CD1c-positive myeloid dendritic cell (primary cell): ENCODE data around the gene LARP1.
"Not testable (repeated sequence)": the region's sequence is repeated elsewhere in the genome, so short reads cannot be mapped to it uniquely, and the experiment has no call there.

Source experiments
- DNase-seq: peaks from one replicate; pipeline ENCODE4 v3.0.0-alpha.2; 2016; ENCODE audit errors: extremely low spot score

The LARP1 gene

DNA sequence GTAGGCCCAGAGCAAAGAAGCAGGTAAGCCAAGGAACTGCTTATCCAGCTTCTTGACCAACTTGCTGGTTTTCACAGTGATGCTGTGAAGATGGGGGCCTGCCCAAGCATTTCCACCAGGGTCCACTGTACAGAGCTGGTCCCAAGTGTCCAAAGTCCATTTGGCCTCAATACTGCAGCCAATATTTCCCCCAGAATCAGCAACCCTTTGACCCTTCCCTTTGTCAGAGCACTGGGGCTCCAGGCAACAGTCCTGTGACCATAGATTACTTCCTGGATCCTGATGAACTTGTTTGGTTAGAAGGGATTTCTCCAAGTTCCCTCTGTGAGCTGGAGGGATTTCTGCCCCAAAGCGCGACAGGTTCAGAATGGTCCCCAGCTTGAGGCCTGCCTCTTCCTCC is 68.9 kb downstream of the LARP1 start:
- no peak for DNase-seq

- DNase-seq = no peak
These were observed 74.0 kb downstream of the LARP1 start for GRCh38 chr5:154829181-154829588.

GRCh38 chr5:154829589-154830218 is 74.5 kb downstream of the LARP1 start:
- no peak for DNase-seq

DNA sequence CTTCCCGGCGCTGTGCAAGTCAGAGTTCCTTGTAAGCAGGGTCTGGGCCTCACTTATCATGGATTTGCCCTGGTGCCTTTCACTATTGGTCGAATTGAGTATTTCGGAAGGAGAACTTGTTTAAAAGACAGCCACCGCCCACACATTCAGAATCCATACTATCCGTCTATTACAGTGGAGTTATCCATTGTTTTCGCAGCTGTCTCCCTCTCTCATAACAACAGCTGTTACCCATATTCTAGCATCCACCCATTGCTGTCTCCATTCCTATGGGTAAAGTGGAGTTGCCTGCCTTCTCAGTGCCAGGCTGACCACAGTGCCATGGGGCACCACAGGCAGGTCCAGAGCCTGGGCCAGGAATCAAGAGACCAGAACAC is 75.0 kb downstream of the LARP1 start:
- no peak for DNase-seq

DNA sequence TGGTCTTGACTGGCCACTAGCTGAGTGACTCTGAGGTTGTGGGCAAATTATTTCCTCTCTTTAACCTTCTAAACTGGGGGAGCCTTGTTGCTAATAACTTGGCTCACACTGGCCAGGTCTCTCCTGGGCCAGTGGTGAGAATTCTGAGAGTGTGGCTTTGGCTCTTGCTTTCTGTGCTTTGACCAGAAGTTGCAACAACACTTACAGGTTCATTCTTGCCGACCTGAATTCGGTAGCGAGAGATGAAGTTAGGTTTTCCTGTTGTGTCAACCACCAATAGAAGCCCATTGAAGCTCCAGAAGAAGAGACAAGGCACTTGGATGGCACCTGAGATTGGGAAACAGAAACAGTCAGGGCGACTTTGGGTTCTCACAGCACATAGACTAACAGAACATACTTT is 75.4 kb downstream of the LARP1 start:
- no peak for DNase-seq

DNA sequence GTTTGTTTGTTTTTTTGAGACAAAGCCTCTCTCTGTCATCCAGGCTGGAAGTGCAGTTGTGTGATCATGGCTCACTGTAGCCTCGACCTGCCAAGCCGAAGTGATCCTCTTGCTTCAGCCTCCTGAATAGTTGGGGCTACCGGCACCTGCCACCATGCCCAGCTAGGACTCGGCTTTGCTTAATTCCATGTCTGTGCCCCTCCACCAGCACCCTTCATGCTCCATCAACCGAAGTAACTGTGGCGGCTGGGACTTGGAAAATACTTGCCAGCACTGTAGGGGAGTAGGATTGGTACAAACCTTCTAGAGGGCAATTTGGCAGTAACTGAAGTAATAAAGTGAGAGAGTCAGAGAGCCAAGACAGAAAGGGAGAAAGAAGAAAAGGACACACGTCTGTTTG is 76.3 kb downstream of the LARP1 start:
- DNase-seq = no peak

- DNase-seq = not testable (repeated sequence)
These were observed 77.6 kb downstream of the LARP1 start for GRCh38 chr5:154832804-154833203.

GRCh38 chr5:154834053-154834452 is 78.9 kb downstream of the LARP1 start:
- no peak for DNase-seq

GRCh38 chr5:154835701-154836052 is 80.5 kb downstream of the LARP1 start:
- DNase-seq = not testable (repeated sequence)

DNA sequence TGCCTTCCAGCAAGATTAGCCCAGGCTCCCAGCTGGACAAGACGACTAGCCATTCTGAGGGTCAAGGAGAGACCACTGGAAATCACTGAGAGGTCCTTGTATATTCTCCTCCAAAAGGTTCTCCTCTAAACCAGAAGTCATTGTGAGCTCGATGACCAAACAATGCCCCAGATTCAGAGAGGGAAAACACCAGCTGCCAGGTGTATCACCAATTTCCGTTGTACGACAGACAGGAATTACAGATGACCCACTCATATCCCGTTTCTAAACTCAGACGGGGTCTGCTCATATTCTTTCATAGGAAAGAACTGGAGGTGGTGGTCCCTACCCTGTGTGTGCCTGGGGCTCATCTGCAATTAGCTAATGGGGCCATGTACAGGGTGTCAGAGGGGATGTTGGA is 81.0 kb downstream of the LARP1 start:
- DNase-seq = no peak

- no peak for DNase-seq
These were observed 82.1 kb downstream of the LARP1 start for GRCh38 chr5:154837009-154837901.

GRCh38 chr5:154840435-154841272 is 85.5 kb downstream of the LARP1 start:
- no peak for DNase-seq

DNA sequence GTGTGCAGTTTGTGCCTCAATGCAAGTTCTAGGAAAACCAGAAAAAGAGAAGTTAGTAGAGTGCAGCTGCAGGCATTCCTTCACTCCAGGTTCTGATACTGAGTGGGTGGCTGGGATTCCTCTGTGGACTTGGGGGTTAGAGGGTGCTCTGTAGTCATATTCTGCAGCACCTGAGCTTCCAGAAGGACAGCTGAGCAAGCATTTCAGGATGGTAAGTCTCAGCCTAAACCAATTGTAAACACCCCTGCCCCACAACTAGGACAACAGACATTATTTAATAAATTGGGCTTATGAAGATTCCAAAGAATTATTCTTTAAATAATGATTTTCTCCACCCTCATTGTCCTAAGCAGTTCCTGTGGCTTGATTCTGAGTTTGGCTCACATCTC is 86.1 kb downstream of the LARP1 start:
- DNase-seq = peak; percentile 26

- DNase-seq = no peak
These were observed 87.7 kb downstream of the LARP1 start for GRCh38 chr5:154842689-154843530.

GRCh38 chr5:154844809-154845208 is 89.6 kb downstream of the LARP1 start:
- no peak for DNase-seq

DNA sequence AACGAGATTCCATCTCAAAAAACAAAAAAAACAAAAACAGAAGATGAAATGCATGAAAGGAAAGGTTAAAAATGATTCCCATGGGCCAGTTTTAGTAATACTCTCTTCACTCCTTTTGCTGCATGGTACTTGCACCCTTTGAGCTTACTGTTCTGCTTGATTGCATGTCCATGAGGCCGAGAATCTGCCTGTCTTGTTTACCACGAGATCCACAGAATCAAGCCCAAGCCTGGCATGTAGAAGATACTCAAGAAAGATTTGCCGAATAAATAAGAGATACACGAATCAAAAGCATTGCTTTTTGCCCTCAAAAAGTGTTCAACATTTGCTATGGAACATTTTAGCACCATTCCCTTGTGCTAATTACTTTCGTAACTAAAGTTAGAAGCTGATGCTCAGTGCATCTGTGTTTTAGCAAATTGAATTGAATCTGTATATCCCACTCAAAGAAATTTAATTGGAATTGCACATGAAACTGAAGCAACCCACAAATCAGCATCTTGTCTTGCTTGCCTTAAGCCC is 94.1 kb downstream of the LARP1 start:
- no peak for DNase-seq

- DNase-seq = peak; percentile 78
These were observed 94.6 kb downstream of the LARP1 start for GRCh38 chr5:154849791-154850201.

DNA sequence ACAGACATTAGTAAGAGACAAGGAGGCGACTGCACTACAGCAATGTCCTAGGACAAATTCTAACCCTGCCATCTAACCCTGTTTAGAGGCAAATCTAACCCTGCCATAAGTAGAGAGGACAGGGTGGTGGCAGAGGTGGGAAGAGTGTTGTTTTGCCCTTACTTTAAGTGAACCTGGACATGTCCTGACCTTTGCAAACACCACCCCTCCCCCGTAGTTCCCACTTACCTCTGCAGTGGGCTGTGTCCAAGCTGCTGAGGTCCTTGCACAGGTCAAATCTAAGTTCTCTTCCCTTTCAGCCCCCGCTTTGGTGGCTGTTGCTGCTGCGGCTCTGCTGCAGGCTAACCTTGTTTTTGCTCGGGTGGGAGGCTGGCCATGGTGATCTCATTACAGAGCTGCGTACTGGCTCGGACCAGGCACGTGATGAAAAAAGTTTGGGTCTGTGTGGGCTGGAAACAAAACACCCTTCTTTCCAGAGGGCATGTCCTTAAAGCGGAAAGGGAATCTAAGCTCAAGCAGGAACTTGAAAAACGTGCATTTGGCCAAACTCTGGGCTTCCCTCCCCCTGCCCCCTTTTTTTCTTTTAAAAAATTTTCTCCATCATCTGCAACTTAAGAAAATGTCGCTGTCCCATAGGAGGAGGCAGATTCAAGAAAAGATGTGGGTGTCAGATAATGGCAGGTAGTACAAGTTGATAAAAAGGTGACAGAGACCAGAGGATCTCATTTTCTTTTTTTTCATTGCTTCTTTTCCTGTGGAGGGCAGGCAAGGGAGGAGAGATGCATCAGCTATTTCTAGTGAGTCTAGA is 95.3 kb downstream of the LARP1 start, which contains the start of gene FAXDC2:
Gene FAXDC2, minus strand, starts transcription at position 349 of the 808 bp plus-strand sequence. CDS start 12,425 bp downstream, outside the sequence.
- peak; percentile 93 for DNase-seq

- DNase-seq = no peak
These were observed 96.2 kb downstream of the LARP1 start for GRCh38 chr5:154851351-154851750.
